Lower lobe of right lung (tissue), 2 donors: ENCODE results near the gene DMAC1. TPM values are rescaled to one million over a fixed set of nuclear protein-coding genes. Genes with fewer than 3 reads are reported as not detected.

Source experiments
- ATAC-seq, 2 donors: fragments of 200-7000 bp; cut with Tn5 transposase; one replicate each; pipeline ENCODE4 v1.9.1; 2020 to 2022; ENCODE audit warnings: mild to moderate bottlenecking in 2 of 2, moderate library complexity in 2 of 2
- DNase-seq: peaks from one replicate; pipeline ENCODE4 v3.0.0-alpha.2; 2020
- H3K27ac ChIP-seq: fragments of 200-600 bp; one replicate; pipeline ENCODE4 v1.8.0; 2022
- H3K27me3 ChIP-seq: fragments of 200-600 bp; one replicate; pipeline ENCODE4 v1.8.0; 2022; ENCODE audit warnings: low read depth
- H3K36me3 ChIP-seq: fragments of 200-600 bp; one replicate; pipeline ENCODE4 v1.8.0; 2022; ENCODE audit warnings: mild to moderate bottlenecking
- H3K4me1 ChIP-seq: fragments of 200-600 bp; one replicate; pipeline ENCODE4 v1.8.0; 2022
- H3K4me3 ChIP-seq: fragments of 200-600 bp; one replicate; pipeline ENCODE4 v1.8.0; 2022; ENCODE audit warnings: mild to moderate bottlenecking
- H3K9me3 ChIP-seq: fragments of 200-600 bp; one replicate; pipeline ENCODE4 v1.8.0; 2022
- intact Hi-C: fragments of 100-400 bp; cut with DNase I; formaldehyde crosslinking; loops from one replicate; pipeline ENCODE4 v1.11.0; 2022
- total RNA-seq: library from RNA; stranded (reverse); fragmentation: NEBNext Ultra II Directional; extraction: Animal tissue kit (Norgen Biotek cat#: 25700); gene quantifications from one replicate; pipeline ENCODE4 v1.2.1, GENCODE V29; 2021
- TF ChIP-seq, protein P1 (sequence below): fragments of 200-600 bp; IDR thresholded peaks from one replicate; pipeline ENCODE4 v1.8.0; 2022; ENCODE audit warnings: antibody characterized with exemption, mild to moderate bottlenecking
- donor health status: DM: no; HTN: yes; CAD: no; lungs with severe emphysema.

DMAC1 gene
- total RNA-seq, 1 donor from 2014 or later = 40.8 TPM

DNA sequence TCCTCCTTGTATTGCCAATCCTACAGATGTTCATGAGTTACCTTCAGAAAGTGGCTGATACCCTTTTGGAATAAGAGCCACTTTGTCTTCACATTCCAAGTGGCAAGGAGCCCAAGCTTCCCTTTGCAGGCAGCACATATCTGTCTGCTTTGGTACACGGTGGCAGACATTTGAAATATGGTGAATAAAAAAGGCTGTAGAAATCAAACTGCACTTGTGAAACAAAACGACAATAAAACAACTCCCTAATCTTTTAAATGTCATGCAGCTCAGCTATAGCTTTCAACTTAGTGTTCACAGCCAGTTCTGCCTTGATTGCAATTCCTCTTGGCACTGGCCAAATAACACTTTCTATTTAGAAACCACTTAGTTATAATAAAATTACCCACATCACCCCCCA, 35.0 kb upstream of the DMAC1 start:
- TF ChIP-seq, protein P1, sequence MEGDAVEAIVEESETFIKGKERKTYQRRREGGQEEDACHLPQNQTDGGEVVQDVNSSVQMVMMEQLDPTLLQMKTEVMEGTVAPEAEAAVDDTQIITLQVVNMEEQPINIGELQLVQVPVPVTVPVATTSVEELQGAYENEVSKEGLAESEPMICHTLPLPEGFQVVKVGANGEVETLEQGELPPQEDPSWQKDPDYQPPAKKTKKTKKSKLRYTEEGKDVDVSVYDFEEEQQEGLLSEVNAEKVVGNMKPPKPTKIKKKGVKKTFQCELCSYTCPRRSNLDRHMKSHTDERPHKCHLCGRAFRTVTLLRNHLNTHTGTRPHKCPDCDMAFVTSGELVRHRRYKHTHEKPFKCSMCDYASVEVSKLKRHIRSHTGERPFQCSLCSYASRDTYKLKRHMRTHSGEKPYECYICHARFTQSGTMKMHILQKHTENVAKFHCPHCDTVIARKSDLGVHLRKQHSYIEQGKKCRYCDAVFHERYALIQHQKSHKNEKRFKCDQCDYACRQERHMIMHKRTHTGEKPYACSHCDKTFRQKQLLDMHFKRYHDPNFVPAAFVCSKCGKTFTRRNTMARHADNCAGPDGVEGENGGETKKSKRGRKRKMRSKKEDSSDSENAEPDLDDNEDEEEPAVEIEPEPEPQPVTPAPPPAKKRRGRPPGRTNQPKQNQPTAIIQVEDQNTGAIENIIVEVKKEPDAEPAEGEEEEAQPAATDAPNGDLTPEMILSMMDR = no peak
- no peaks in the 10 kb centered on the region for H3K36me3 ChIP-seq
- H3K9me3 ChIP-seq = no peaks in the 10 kb centered on the region
- no peaks in the 10 kb centered on the region for H3K27me3 ChIP-seq
- ATAC-seq = no peak
- no peak overlapping the region for H3K27ac ChIP-seq
- intact Hi-C loops = no loop called here
- H3K4me1 ChIP-seq = no peaks in the 10 kb centered on the region
- DNase-seq = no peak
- H3K4me3 ChIP-seq = no peak overlapping the region

DNA sequence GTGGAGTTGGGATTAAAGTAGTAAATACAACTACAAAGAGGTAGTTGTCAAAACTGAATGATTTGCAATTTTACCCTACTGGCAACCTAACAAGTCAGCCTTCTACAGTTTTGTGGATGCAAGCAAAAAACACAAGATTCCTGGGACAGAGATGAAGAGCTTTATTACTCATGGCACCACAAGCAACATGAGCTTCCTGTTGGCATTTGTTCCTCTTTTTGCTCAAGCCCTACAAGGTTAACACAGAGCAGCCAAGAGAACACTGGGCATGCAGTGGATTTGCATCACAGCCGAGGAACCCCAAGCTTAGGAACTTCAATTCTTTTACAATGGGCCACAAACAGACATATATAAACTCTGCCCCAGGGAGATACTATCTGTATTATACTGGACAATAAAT, 28.8 kb upstream of the DMAC1 start:
- no peaks in the 10 kb centered on the region for H3K27me3 ChIP-seq
- no peak overlapping the region for H3K4me3 ChIP-seq
- H3K36me3 ChIP-seq = no peaks in the 10 kb centered on the region
- no peaks in the 10 kb centered on the region for H3K9me3 ChIP-seq
- TF ChIP-seq, protein P1 = no peak
- DNase-seq = no peak
- no peaks in the 10 kb centered on the region for H3K4me1 ChIP-seq
- intact Hi-C loops = no loop called here
- ATAC-seq = peak in 1 of 2 donors; percentile 26
- H3K27ac ChIP-seq = no peak overlapping the region

DNA sequence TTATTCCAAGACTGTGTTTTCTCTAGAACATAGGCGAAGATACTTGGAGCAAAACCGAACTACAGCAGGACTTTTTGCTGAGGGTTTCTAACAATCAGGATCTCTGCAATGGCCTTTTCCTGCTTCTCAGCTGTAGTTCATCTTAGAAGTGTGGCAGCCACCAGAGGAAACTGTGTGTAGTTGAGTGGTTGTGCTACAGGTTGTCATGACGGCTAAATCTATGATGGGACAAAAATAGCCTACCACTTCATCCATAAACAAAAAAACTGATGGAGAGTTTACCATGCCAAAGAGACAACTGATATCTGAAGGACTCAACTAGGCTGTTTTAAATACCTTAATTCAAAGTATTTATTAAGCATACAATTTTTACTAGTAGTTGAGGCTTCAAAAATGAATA, 28.2 kb upstream of the DMAC1 start:
- no peaks in the 10 kb centered on the region for H3K4me1 ChIP-seq
- intact Hi-C loops = no loop called here
- no peak overlapping the region for H3K4me3 ChIP-seq
- DNase-seq (no peak), ATAC-seq (no peak)
- no peaks in the 10 kb centered on the region for H3K27me3 ChIP-seq
- no peak overlapping the region for H3K27ac ChIP-seq
- no peaks in the 10 kb centered on the region for H3K36me3 ChIP-seq
- TF ChIP-seq, protein P1 = no peak
- H3K9me3 ChIP-seq = no peaks in the 10 kb centered on the region

DNA sequence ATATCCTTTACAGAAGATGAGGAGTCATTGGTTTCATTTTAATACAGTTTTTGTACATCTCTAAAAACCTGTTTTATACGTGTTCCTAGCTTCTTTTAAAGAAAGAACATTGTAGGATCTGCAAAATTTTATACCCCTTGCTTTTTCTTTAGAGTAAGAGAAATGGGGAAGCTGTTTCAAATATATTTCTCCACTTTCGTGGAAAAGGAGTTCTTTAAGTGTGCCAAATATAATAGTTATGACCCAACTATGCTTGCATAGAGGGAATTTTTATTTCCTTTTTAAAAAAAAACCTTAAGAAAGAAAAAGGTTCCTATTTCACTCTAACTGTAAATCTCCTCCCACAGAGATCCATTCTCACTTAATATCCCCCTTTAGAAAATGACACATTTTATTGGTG, 27.5 kb upstream of the DMAC1 start:
- Histone ChIP-seq H3K36me3 (no peaks in the 10 kb centered on the region), H3K4me1 (no peaks in the 10 kb centered on the region), H3K27me3 (no peaks in the 10 kb centered on the region), H3K9me3 (no peaks in the 10 kb centered on the region), H3K4me3 (no peak overlapping the region), H3K27ac (no peak overlapping the region)
- DNase-seq (no peak), ATAC-seq (no peak)
- intact Hi-C loops = no loop called here
- TF ChIP-seq, protein P1 = no peak

DNA sequence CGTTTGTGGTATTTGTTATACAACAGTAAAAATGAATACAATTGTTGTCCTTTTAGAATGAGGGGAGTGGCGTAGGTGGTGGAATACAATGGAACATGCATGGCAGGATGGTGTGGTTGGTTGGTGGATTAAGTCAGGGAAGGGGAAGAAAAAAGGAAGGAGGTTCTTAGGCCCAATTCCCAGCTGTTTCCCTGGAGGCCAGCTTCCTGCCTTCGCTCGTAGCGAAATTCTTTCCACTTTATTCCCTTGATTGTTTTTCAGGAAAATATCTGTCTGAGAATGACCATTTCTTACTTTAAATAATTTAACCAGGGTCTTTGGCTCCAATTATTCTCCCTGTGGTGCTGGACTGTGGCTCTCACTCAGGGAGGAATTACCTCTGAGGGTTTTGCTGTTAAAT, 24.1 kb upstream of the DMAC1 start:
- intact Hi-C loops = no loop called here
- Histone ChIP-seq H3K4me1 (no peaks in the 10 kb centered on the region), H3K9me3 (no peaks in the 10 kb centered on the region), H3K27me3 (no peaks in the 10 kb centered on the region), H3K27ac (no peak overlapping the region), H3K36me3 (no peaks in the 10 kb centered on the region), H3K4me3 (no peak overlapping the region)
- ATAC-seq = no peak
- TF ChIP-seq, protein P1 = no peak
- DNase-seq = no peak

DNA sequence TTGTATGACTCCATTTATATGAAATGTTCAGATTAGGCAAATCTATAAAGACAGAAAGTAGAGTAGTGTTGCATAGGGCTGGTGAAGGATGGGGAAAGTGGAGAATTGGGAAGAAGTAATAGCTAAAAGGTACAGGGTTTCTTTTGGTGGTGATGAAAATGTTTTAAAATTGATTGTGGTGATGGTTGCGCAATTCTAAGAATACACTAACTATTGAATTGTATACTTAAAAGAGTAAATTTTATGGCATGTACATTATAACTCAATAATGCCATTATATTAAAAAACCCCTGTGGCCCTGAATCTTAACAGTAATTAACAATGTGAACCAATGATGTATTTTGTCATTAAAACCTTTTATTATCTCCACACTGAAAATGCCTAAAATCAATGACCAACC, 20.4 kb upstream of the DMAC1 start:
- intact Hi-C loops = no loop called here
- Histone ChIP-seq H3K4me1 (no peaks in the 10 kb centered on the region), H3K36me3 (no peaks in the 10 kb centered on the region), H3K9me3 (no peaks in the 10 kb centered on the region), H3K27me3 (no peaks in the 10 kb centered on the region), H3K27ac (no peak overlapping the region), H3K4me3 (no peak overlapping the region)
- no peak for ATAC-seq
- DNase-seq = no peak
- TF ChIP-seq, protein P1 = no peak
